ENCODE data around the gene ING4.

Gene ING4

GRCh38 chr12:6635856-6636531 lies 26.9 kb downstream of the ING4 start, which contains the start of gene LPAR5:
TSS of gene LPAR5 (minus strand) at chr12:6635959. CDS start at chr12:6621248, 14,711 bp downstream.
- no peak for DNase-seq (ENCODE audit: low read depth in 2 of 2)

DNA sequence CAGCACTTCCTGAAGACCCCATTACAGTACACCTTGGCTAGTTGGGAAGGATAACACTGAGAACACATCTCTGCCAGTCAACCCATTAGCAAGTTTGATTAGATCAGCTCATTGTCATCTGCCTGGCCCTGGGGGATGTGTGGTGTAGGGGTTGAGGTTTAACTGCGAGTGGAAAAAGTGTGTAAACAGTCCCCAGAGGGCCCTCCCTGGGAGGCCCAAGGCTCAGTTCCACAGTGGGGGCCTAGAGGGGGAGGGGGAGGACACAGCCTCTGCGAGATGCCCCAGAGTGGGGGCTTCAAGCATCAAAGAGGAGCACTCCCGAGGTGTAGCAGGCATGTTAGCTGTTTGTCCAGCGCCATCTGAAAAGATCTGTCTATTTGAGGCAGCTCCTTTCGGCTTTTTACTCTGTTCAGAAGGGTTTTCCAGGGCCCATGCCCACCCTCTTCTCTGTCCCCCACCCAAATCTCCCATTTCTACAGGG lies 27.5 kb downstream of the ING4 start:
- DNase-seq (ENCODE audit: low read depth in 2 of 2) = no peak

DNA sequence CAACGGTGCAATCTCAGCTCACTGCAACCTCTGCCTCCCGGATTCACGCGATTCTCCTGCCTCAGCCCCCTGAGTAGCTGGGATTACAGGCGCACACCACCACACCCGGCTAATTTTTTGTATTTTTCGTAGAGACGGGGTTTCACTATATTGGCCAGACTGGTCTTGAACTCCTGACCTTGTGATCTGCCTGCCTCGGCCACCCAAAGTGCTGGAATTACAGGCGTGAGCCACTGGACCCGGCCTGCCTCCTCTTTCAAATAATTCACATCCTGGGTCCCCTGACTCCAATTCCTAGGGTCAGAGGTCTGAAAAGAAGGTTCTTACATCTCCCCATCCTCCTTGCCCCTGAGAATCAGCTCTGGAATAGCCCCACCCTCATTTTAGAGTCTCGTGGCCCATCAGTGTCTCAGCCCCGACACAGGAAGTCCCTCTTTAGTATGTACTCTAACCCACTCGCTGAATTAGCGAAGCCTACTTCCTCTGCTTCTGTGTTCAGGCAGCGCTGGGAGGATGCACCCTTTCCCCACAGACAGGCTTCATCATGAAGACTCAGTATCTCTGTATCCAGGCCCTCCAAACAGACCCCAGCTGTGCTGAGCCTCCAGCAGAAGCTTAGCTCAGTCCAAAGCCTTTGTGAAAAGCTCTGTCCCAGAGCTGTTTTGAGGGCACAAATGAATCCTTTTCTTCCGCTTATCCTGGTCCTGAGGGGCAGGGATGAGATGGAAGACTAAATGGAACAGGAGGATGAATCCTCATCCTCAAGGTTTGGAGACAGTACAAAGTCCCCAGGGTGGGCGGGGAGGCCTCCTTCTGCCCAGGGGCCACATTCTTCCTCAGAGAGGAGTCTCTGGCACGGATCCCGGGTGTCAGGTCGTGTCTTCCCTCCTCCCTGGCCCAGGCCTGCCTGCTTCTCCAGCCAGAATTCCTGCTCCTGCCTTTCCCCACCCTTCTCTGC lies 30.6 kb downstream of the ING4 start:
- no peak for DNase-seq (ENCODE audit: low read depth in 2 of 2)

GRCh38 chr12:6631549-6631961 lies 31.4 kb downstream of the ING4 start:
- no peak for DNase-seq (ENCODE audit: low read depth in 2 of 2)

GRCh38 chr12:6630736-6631135 lies 32.2 kb downstream of the ING4 start:
- no peak for DNase-seq (ENCODE audit: low read depth in 2 of 2)

GRCh38 chr12:6627616-6628015 lies 35.3 kb downstream of the ING4 start:
- no peak for DNase-seq (ENCODE audit: low read depth in 2 of 2)

DNA sequence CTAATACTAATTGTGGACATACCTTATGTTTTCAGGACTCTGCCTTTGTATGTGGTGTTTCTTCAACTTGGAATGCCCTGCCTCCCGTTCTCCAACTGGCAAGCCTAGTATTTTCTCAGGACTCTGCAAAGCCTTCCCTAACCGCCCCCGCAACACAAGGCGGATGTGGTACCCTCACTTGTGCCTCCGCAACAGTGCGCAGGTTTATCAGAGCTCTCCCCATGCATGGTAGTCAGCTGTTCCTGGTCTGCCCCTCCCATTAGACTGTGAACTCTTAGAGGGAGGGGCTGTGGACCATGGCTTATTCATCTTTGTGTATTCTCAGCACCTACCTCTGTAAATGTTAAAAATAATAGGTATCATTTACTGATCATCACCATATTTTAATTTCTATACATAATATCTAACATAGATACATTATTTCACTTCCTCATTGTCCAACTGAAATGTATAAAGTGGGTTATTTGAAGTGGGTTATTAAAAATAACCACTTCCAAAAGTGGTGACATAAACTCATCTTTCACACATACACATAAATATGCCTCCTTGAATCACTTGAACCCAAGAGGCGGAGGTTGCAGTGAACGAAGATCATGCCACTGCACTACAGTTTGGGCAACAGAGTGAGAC lies 36.1 kb downstream of the ING4 start:
- no peak for DNase-seq (ENCODE audit: low read depth in 2 of 2)

DNA sequence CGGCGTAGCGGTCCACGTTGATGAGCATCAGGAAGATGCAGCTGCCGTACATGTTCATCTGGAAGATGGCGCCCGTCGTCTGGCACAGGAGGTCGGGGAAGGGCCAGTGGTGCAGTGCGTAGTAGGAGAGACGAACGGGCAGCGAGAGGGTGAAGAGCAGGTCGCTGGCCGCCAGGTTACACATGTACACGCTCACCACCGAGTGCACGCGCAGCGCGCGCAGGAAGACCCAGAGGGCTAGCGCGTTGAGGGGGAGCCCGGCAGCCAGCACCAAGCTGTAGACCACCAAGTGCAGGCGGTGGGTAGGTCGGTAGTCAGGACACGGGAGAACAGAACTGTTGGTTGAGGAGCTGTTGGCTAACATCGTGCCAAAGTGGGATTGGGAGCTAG lies 42.0 kb downstream of the ING4 start:
- DNase-seq (ENCODE audit: low read depth in 2 of 2) = no peak

GRCh38 chr12:6620137-6620884 lies 42.6 kb downstream of the ING4 start:
- DNase-seq (ENCODE audit: low read depth in 2 of 2) = no peak

DNA sequence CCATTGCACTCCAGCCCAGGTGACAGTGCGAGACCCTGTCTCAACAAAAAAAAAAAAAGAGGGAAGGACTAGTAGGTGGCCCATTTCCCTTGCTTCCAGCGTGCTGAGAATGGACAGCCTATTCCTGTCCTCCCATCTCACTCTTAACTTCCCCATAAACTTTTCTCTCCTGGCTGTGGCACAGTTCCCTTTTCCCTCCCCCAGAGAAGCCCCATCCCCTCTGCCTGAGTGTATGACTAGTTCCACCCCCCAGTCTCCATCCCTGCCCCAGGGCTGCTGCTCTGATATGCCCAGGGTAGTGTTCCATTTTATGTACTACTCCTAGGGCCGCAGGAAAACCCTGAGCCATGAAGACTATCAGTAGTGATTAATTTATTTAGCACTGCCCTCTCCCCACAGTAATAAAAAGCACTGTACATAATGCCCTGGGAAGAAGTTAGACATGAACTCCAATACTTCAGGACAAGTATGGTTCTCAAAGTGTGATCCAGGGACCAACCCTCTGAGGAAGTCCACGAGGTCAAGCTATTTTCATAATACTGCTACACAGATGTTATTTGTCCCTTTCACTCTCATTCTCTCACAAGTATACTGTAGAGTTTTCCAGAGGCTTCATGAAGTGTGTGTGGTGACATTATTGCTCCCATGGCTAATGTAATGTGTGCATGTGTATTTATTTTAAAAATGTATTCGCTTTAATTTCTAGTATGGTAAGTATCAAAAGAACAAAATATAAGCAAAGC lies 44.3 kb downstream of the ING4 start:
- no peak for DNase-seq (ENCODE audit: low read depth in 2 of 2)

GRCh38 chr12:6615802-6616201 lies 47.1 kb downstream of the ING4 start:
- DNase-seq (ENCODE audit: low read depth in 2 of 2) = no peak

DNA sequence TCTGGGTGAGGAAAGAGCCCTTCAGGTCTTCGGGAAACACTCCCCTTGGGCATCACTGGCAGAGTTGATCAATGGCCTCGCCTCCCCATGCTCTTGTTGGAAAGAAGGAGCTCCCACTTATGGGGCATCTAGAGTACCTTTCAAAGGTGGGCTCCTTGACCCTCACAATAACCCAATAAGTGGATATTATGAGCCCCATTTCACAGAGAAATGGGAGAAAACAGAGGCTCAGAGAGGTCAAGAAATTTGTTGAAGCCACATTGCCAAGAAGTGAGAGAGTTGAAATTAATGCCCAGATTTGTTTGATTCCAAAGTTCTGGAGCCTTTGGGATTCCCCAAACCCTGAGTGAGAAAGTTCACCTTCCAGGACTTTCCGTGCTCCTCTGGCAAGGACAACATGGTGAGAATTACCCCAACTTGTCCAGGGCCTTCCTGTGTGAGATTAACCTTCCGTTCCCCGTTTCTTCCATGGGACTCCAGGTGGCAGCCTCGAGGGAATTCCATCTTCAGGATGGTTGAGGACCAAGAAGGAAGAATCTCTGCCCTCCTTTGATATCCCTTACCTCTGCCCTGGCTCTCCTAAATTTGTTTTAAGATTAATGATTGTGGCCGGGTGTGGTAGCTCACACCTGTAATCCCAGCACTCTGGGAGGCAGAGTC lies 48.3 kb downstream of the ING4 start:
- no peak for DNase-seq (ENCODE audit: low read depth in 2 of 2)

DNA sequence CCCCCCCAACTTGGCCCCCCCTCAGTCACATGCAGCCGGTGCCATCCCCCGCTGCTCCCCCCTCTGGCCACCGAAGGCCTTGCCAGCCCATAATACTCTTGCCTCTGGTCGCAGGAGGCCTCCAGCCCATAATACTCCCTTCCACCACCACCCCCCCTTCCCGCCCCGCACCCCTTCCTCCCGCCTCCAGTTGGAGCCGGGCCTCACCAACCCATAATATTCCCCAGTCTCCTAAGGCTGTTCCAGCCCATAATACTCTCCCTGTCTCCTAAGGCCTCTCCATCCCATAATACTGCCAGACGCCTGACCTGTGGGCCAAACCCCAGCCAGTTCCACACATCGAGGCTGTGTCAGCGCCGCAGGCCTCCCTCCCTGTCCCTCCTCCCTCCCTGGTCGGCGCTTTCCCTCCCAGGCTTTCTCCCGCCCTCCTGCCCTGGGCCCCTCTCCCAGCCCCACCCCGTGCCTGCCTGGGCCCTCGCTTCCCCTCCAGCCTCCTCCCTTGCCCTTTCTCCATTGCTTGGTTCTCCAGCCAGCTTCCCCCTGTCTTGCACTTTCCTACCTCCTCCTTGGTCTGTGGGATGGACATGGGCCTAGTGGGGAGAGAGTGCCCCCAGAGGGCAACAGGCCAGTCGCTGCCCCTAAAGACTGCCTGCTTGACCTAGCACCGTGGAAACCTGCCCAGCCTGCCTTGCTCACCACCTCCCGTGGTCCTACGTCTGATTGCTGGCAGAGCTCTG lies 49.0 kb downstream of the ING4 start:
- DNase-seq (ENCODE audit: low read depth in 2 of 2) = no peak

DNA sequence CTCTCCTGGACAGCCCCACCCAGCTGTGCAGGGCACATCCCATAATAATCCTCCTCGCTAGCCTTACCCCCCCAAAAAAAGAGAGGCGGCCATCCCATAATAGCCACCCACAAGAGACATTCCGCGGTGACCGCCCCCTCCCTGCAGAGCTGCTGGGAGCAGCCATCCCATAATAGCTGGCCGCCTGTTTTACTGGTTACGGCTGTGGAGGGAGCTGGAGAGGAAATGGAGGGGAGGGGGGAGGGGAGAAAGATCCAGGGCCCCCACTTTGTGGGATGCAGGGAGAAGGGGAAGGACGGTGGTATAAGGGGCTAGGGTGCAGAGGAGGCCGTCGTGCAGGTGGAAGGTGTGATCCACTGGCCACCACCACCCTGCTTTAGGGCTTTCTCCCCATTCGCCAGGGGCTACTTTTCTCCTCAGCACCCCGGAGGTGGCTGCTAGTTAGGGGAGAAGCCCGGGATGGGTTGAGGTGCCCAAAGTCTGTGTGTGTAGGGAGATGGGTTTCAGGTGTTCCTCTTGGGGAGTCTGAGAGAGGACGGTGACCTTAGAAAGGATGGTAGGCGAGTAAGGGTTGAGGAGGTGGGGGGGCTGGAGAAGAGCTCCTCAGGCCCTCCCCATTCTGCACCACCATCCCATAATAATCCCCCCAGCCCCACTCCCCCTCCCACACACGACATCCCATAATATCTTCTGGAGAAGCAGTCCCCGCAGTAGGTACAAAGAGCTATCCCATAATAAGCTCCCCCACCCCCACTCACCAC lies 49.7 kb downstream of the ING4 start:
- DNase-seq (ENCODE audit: low read depth in 2 of 2) = no peak

- no peak for DNase-seq (ENCODE audit: low read depth in 2 of 2)
Measured at GRCh38 chr12:6612652-6613014, 50.3 kb downstream of the ING4 start.

GRCh38 chr12:6612247-6612646 lies 50.7 kb downstream of the ING4 start:
- DNase-seq (ENCODE audit: low read depth in 2 of 2) = no peak

- no peak for DNase-seq (ENCODE audit: low read depth in 2 of 2)
Measured at GRCh38 chr12:6608592-6609281, 54.2 kb downstream of the ING4 start.

All from stimulated activated CD4-positive, alpha-beta T cell treated with anti-CD3 and anti-CD28 coated beads, Interleukin-1b, Interleukin-23, amount 100 ng/mL, for 1 hour (primary cell).